ENCODE data around the gene GIT2.

GIT2 gene

GRCh38 chr12:109999983-110000505 lies 3.9 kb upstream of the GIT2 start:
- Histone ChIP-seq H3K27me3 (ENCODE audit: control insufficient read depth, insufficient read depth, low read length) (no peaks in the 10 kb centered on the region), H3K27ac (ENCODE audit: low read depth, low read length) (no peak overlapping the region), H3K9ac (ENCODE audit: low read length) (no peak overlapping the region), H3K4me1 (ENCODE audit: control insufficient read depth, insufficient read depth, low read length) (peaks cover 5% of the 10 kb centered on the region), H3K36me3 (ENCODE audit: control insufficient read depth, insufficient read depth, low read length) (no peaks in the 10 kb centered on the region), H3K4me3 (ENCODE audit: low read length) (peak overlapping the region; percentile 79)

GRCh38 chr12:109999649-109999971 lies 3.4 kb upstream of the GIT2 start:
- H3K27ac ChIP-seq (ENCODE audit: low read depth, low read length): no peak overlapping the region
- peaks cover 5% of the 10 kb centered on the region for H3K4me1 ChIP-seq (ENCODE audit: control insufficient read depth, insufficient read depth, low read length)
- no peaks in the 10 kb centered on the region for H3K27me3 ChIP-seq (ENCODE audit: control insufficient read depth, insufficient read depth, low read length)
- peak overlapping the region; percentile 79 for H3K4me3 ChIP-seq (ENCODE audit: low read length)
- no peaks in the 10 kb centered on the region for H3K36me3 ChIP-seq (ENCODE audit: control insufficient read depth, insufficient read depth, low read length)
- H3K9ac ChIP-seq (ENCODE audit: low read length): peak overlapping the region; percentile 45

GRCh38 chr12:109998904-109999648 lies 2.9 kb upstream of the GIT2 start, which contains the start of gene ANKRD13A:
Gene ANKRD13A, plus strand, starts transcription at chr12:109999430. Its CDS starts 259 bp downstream, at chr12:109999689.
- H3K4me1 ChIP-seq (ENCODE audit: control insufficient read depth, insufficient read depth, low read length): peaks cover 5% of the 10 kb centered on the region
- H3K4me3 ChIP-seq (ENCODE audit: low read length): peak within 1 kb of the TSS; percentile 79
- H3K27me3 ChIP-seq (ENCODE audit: control insufficient read depth, insufficient read depth, low read length): no peaks in the 10 kb centered on the region
- peak within 1 kb of the TSS; percentile 86 for H3K27ac ChIP-seq (ENCODE audit: low read depth, low read length)
- no peaks in the 10 kb centered on the region for H3K36me3 ChIP-seq (ENCODE audit: control insufficient read depth, insufficient read depth, low read length)
- H3K9ac ChIP-seq (ENCODE audit: low read length): peak within 1 kb of the TSS; percentile 45

GRCh38 chr12:109998241-109998903 lies 2.2 kb upstream of the GIT2 start:
- Histone ChIP-seq H3K4me3 (ENCODE audit: low read length) (peak overlapping the region; percentile 79), H3K4me1 (ENCODE audit: control insufficient read depth, insufficient read depth, low read length) (peaks cover 5% of the 10 kb centered on the region), H3K36me3 (ENCODE audit: control insufficient read depth, insufficient read depth, low read length) (no peaks in the 10 kb centered on the region), H3K9ac (ENCODE audit: low read length) (no peak overlapping the region), H3K27me3 (ENCODE audit: control insufficient read depth, insufficient read depth, low read length) (no peaks in the 10 kb centered on the region), H3K27ac (ENCODE audit: low read depth, low read length) (peak overlapping the region; percentile 38)

GRCh38 chr12:109997393-109997792 lies 1.2 kb upstream of the GIT2 start:
- H3K4me3 ChIP-seq (ENCODE audit: low read length): no peak overlapping the region
- no peak overlapping the region for H3K9ac ChIP-seq (ENCODE audit: low read length)
- H3K27ac ChIP-seq (ENCODE audit: low read depth, low read length): no peak overlapping the region
- H3K36me3 ChIP-seq (ENCODE audit: control insufficient read depth, insufficient read depth, low read length): no peaks in the 10 kb centered on the region
- H3K27me3 ChIP-seq (ENCODE audit: control insufficient read depth, insufficient read depth, low read length): no peaks in the 10 kb centered on the region
- H3K4me1 ChIP-seq (ENCODE audit: control insufficient read depth, insufficient read depth, low read length): peaks cover 5% of the 10 kb centered on the region

- Histone ChIP-seq H3K27me3 (ENCODE audit: control insufficient read depth, insufficient read depth, low read length) (no peaks in the 10 kb centered on the region), H3K36me3 (ENCODE audit: control insufficient read depth, insufficient read depth, low read length) (peaks cover 3% of the 10 kb centered on the region), H3K4me3 (ENCODE audit: low read length) (peak overlapping the region; percentile 92), H3K27ac (ENCODE audit: low read depth, low read length) (no peak overlapping the region), H3K4me1 (ENCODE audit: control insufficient read depth, insufficient read depth, low read length) (peaks cover 5% of the 10 kb centered on the region), H3K9ac (ENCODE audit: low read length) (no peak overlapping the region)
These were observed 300 bp upstream of the GIT2 start for GRCh38 chr12:109996483-109996853.

GRCh38 chr12:109995361-109995685 lies 845 bp downstream of the GIT2 start:
- peaks cover 4% of the 10 kb centered on the region for H3K4me1 ChIP-seq (ENCODE audit: control insufficient read depth, insufficient read depth, low read length)
- H3K27ac ChIP-seq (ENCODE audit: low read depth, low read length): peak overlapping the region; percentile 27
- peak overlapping the region; percentile 70 for H3K9ac ChIP-seq (ENCODE audit: low read length)
- peak overlapping the region; percentile 92 for H3K4me3 ChIP-seq (ENCODE audit: low read length)
- no peaks in the 10 kb centered on the region for H3K27me3 ChIP-seq (ENCODE audit: control insufficient read depth, insufficient read depth, low read length)
- H3K36me3 ChIP-seq (ENCODE audit: control insufficient read depth, insufficient read depth, low read length): peaks cover 3% of the 10 kb centered on the region

GRCh38 chr12:109994401-109995175 lies 1.6 kb downstream of the GIT2 start:
- H3K9ac ChIP-seq (ENCODE audit: low read length): no peak overlapping the region
- H3K27me3 ChIP-seq (ENCODE audit: control insufficient read depth, insufficient read depth, low read length): no peaks in the 10 kb centered on the region
- peaks cover 5% of the 10 kb centered on the region for H3K36me3 ChIP-seq (ENCODE audit: control insufficient read depth, insufficient read depth, low read length)
- no peak overlapping the region for H3K27ac ChIP-seq (ENCODE audit: low read depth, low read length)
- peak overlapping the region; percentile 92 for H3K4me3 ChIP-seq (ENCODE audit: low read length)
- H3K4me1 ChIP-seq (ENCODE audit: control insufficient read depth, insufficient read depth, low read length): peaks cover 2% of the 10 kb centered on the region

GRCh38 chr12:109993091-109993490 lies 3.1 kb downstream of the GIT2 start:
- peaks cover 13% of the 10 kb centered on the region for H3K36me3 ChIP-seq (ENCODE audit: control insufficient read depth, insufficient read depth, low read length)
- no peaks in the 10 kb centered on the region for H3K27me3 ChIP-seq (ENCODE audit: control insufficient read depth, insufficient read depth, low read length)
- no peak overlapping the region for H3K9ac ChIP-seq (ENCODE audit: low read length)
- no peak overlapping the region for H3K4me3 ChIP-seq (ENCODE audit: low read length)
- H3K4me1 ChIP-seq (ENCODE audit: control insufficient read depth, insufficient read depth, low read length): no peaks in the 10 kb centered on the region
- H3K27ac ChIP-seq (ENCODE audit: low read depth, low read length): no peak overlapping the region

GRCh38 chr12:109991586-109991985 lies 4.6 kb downstream of the GIT2 start:
- H3K4me3 ChIP-seq (ENCODE audit: low read length): no peak overlapping the region

GRCh38 chr12:109989380-109989779 lies 6.8 kb downstream of the GIT2 start:
- no peak overlapping the region for H3K4me3 ChIP-seq (ENCODE audit: low read length)
- no peaks in the 10 kb centered on the region for H3K27me3 ChIP-seq (ENCODE audit: control insufficient read depth, insufficient read depth, low read length)
- H3K9ac ChIP-seq (ENCODE audit: low read length): no peak overlapping the region
- H3K27ac ChIP-seq (ENCODE audit: low read depth, low read length): no peak overlapping the region
- H3K4me1 ChIP-seq (ENCODE audit: control insufficient read depth, insufficient read depth, low read length): no peaks in the 10 kb centered on the region
- H3K36me3 ChIP-seq (ENCODE audit: control insufficient read depth, insufficient read depth, low read length): peaks cover 19% of the 10 kb centered on the region

More at GRCh38 chr12:109991586-109991985, 4.6 kb downstream of the GIT2 start:
- Histone ChIP-seq H3K9ac (ENCODE audit: low read length) (no peak overlapping the region), H3K27ac (ENCODE audit: low read depth, low read length) (no peak overlapping the region), H3K27me3 (ENCODE audit: control insufficient read depth, insufficient read depth, low read length) (no peaks in the 10 kb centered on the region), H3K4me1 (ENCODE audit: control insufficient read depth, insufficient read depth, low read length) (no peaks in the 10 kb centered on the region), H3K36me3 (ENCODE audit: control insufficient read depth, insufficient read depth, low read length) (peaks cover 16% of the 10 kb centered on the region)

- Histone ChIP-seq H3K27me3 (ENCODE audit: control insufficient read depth, insufficient read depth, low read length) (no peaks in the 10 kb centered on the region), H3K9ac (ENCODE audit: low read length) (no peak overlapping the region), H3K4me1 (ENCODE audit: control insufficient read depth, insufficient read depth, low read length) (no peaks in the 10 kb centered on the region), H3K4me3 (ENCODE audit: low read length) (no peak overlapping the region), H3K27ac (ENCODE audit: low read depth, low read length) (no peak overlapping the region), H3K36me3 (ENCODE audit: control insufficient read depth, insufficient read depth, low read length) (peaks cover 19% of the 10 kb centered on the region)
These were observed 7.3 kb downstream of the GIT2 start for GRCh38 chr12:109988903-109989302.

All from rectal smooth muscle tissue (tissue), 1 donor.